H1 (cell line): Measurements from ENCODE around the gene GRXCR2. TPM values are rescaled to one million over a fixed set of nuclear protein-coding genes. Genes with fewer than 3 reads are reported as not detected.

Experiments
- CTCF ChIA-PET: fragments of 300-600 bp; sonication (Branson Sonifier 250); formaldehyde crosslinking; loops from one replicate; lab custom pipeline; 2021; ENCODE audit not compliant: partially characterized antibody; lab: Charles Lee
- POLR2A ChIA-PET: fragments of 300-600 bp; sonication (Branson Sonifier 250); formaldehyde crosslinking; loops from one replicate; lab custom pipeline; 2021; ENCODE audit warnings: inconsistent platforms; ENCODE audit not compliant: partially characterized antibody; lab: Charles Lee
- DNase-seq, 2 experiments: peaks; one replicate each; pipeline versions ENCODE4 v3.0.0 to v3.0.0-alpha.2; 2010 to 2022; ENCODE audit warnings: low spot score in 2 of 2, low read depth in 1 of 2, mixed read lengths in 1 of 2
- FAIRE-seq: peaks from 2 replicates; lab custom pipeline; 2011; peaks lifted over from hg19 to GRCh38; lab: Jason Lieb, UNC
- H2AFZ ChIP-seq: 2 replicates; pipeline ENCODE4 v1.8.1; 2012; ENCODE audit warnings: low read length, inconsistent platforms
- H2AK5ac ChIP-seq: 2 replicates; pipeline ENCODE4 v1.6.1; 2013; ENCODE audit warnings: low read depth, low read length
- H2BK120ac ChIP-seq: replicated peaks from 2 replicates; pipeline ENCODE3; 2013; ENCODE audit warnings: low read depth, low read length, inconsistent platforms
- H2BK12ac ChIP-seq: 2 replicates; pipeline ENCODE4 v1.6.1; 2013; ENCODE audit warnings: low read depth, low read length
- H2BK15ac ChIP-seq: 2 replicates; pipeline ENCODE4 v1.6.1; 2013; ENCODE audit warnings: low read length
- H2BK20ac ChIP-seq: 2 replicates; pipeline ENCODE4 v1.6.1; 2013; ENCODE audit warnings: low read length
- H2BK5ac ChIP-seq: 2 replicates; pipeline ENCODE4 v1.6.1; 2013; ENCODE audit warnings: low read depth, low read length
- H3K14ac ChIP-seq: 2 replicates; pipeline ENCODE4 v1.6.1; 2013; ENCODE audit warnings: inconsistent platforms; ENCODE audit not compliant: insufficient read length
- H3K18ac ChIP-seq: 2 replicates; pipeline ENCODE4 v1.6.1; 2013; ENCODE audit warnings: low read length; ENCODE audit errors: extremely low read depth
- H3K23ac ChIP-seq: 2 replicates; pipeline ENCODE4 v1.6.1; 2013; ENCODE audit warnings: inconsistent platforms; ENCODE audit not compliant: insufficient read length
- H3K23me2 ChIP-seq: 2 replicates; pipeline ENCODE4 v1.6.1; 2013; ENCODE audit warnings: low read depth, low read length
- H3K27ac ChIP-seq: 2 replicates; pipeline ENCODE4 v1.6.1; 2011; ENCODE audit warnings: low read depth, low read length, inconsistent platforms
- H3K27me3 ChIP-seq, 4 experiments: replicated peaks in 1 of 4; 1 replicate in 1 of 4; 2 replicates in 3 of 4; pipeline versions ENCODE4 v1.6.1 to v1.8.1; 2011 to 2013; ENCODE audit warnings: low read length in 3 of 4, mild to moderate bottlenecking in 3 of 4, inconsistent platforms in 2 of 4, mixed read lengths in 2 of 4, moderate library complexity in 1 of 4; ENCODE audit not compliant: control insufficient read depth in 3 of 4, insufficient read depth in 3 of 4; ENCODE audit errors: extremely low read depth in 1 of 4
- H3K36me3 ChIP-seq, 4 experiments: 2 replicates each; pipeline versions ENCODE4 v1.6.1 to v1.8.1; 2011 to 2013; ENCODE audit warnings: mild to moderate bottlenecking in 4 of 4, low read length in 3 of 4, moderate library complexity in 2 of 4, control low read depth in 1 of 4, inconsistent platforms in 1 of 4; ENCODE audit not compliant: insufficient read depth in 4 of 4, control insufficient read depth in 2 of 4
- H3K4ac ChIP-seq: replicated peaks from 2 replicates; pipeline ENCODE3; 2013; ENCODE audit warnings: low read length, low read depth, mixed read lengths, inconsistent platforms; ENCODE audit not compliant: insufficient read length
- H3K4me1 ChIP-seq, 4 experiments: replicated peaks in 1 of 4; 1 replicate in 1 of 4; 2 replicates in 3 of 4; pipeline versions ENCODE4 v1.6.1 to v1.8.1; 2011 to 2013; ENCODE audit warnings: low read length in 3 of 4, inconsistent platforms in 2 of 4, mixed read lengths in 1 of 4; ENCODE audit not compliant: insufficient read depth in 4 of 4, control insufficient read depth in 3 of 4
- H3K4me2 ChIP-seq, 2 experiments: 2 replicates each; pipeline versions ENCODE4 v1.6.1 to v1.8.1; 2011 to 2013; ENCODE audit warnings: low read depth in 2 of 2, low read length in 2 of 2, control low read depth in 1 of 2, inconsistent platforms in 1 of 2, mild to moderate bottlenecking in 1 of 2; ENCODE audit not compliant: insufficient read depth in 1 of 2
- H3K4me3 ChIP-seq, 4 experiments: fragments of 200-600, 300-600 bp in 1 of 4; sonication (generic), shearing (Covaris generic), sonication (Bioruptor Twin) in 1 of 4; 2 replicates each; pipeline versions ENCODE4 v1.5.1 to v1.8.1; 2011 to 2016; ENCODE audit warnings: low read length in 4 of 4, low read depth in 3 of 4, control low read depth in 2 of 4, inconsistent platforms in 2 of 4, mild to moderate bottlenecking in 2 of 4, mixed read lengths in 1 of 4, moderate library complexity in 1 of 4; ENCODE audit not compliant: insufficient read depth in 2 of 4; ENCODE audit errors: extremely low read depth in 1 of 4
- H3K56ac ChIP-seq: replicated peaks from 2 replicates; pipeline ENCODE3; 2013; ENCODE audit warnings: low read depth, mild to moderate bottlenecking, mixed read lengths, low read length, inconsistent platforms; ENCODE audit not compliant: insufficient read length
- H3K79me1 ChIP-seq: 2 replicates; pipeline ENCODE4 v1.6.1; 2013; ENCODE audit warnings: low read depth, low read length, control low read depth
- H3K79me2 ChIP-seq, 2 experiments: 2 replicates each; pipeline versions ENCODE4 v1.6.1 to v1.8.1; 2012 to 2013; ENCODE audit warnings: low read length in 2 of 2, mild to moderate bottlenecking in 2 of 2, inconsistent platforms in 1 of 2; ENCODE audit not compliant: insufficient read depth in 2 of 2, control insufficient read depth in 1 of 2
- H3K9ac ChIP-seq, 4 experiments: replicated peaks in 1 of 4; 1 replicate in 1 of 4; 2 replicates in 3 of 4; pipeline versions ENCODE4 v1.6.1 to v1.8.1; 2011 to 2013; ENCODE audit warnings: low read depth in 3 of 4, low read length in 3 of 4, control low read depth in 2 of 4, mild to moderate bottlenecking in 2 of 4, moderate library complexity in 2 of 4, inconsistent platforms in 1 of 4; ENCODE audit errors: extremely low read depth in 1 of 4
- H3K9me3 ChIP-seq, 2 experiments: 2 replicates each; pipeline versions ENCODE4 v1.6.1 to v1.8.1; 2012 to 2013; ENCODE audit warnings: mild to moderate bottlenecking in 2 of 2, moderate library complexity in 2 of 2, control low read depth in 1 of 2, inconsistent platforms in 1 of 2, low read depth in 1 of 2, low read length in 1 of 2, mixed read lengths in 1 of 2; ENCODE audit not compliant: insufficient read depth in 2 of 2
- H4K20me1 ChIP-seq, 2 experiments: replicated peaks in 1 of 2; 2 replicates each; pipeline versions ENCODE3 to v1.8.1; 2011 to 2013; ENCODE audit warnings: inconsistent platforms in 2 of 2, low read length in 2 of 2, mild to moderate bottlenecking in 1 of 2; ENCODE audit not compliant: insufficient read depth in 2 of 2, control insufficient read depth in 1 of 2
- H4K5ac ChIP-seq: 2 replicates; pipeline ENCODE4 v1.6.1; 2013; ENCODE audit warnings: low read length, low read depth, mixed read lengths, inconsistent platforms; ENCODE audit not compliant: insufficient read length
- H4K8ac ChIP-seq: 2 replicates; pipeline ENCODE4 v1.8.0; 2013; ENCODE audit warnings: mild to moderate bottlenecking, moderate library complexity, low read length, inconsistent platforms; ENCODE audit not compliant: insufficient read depth; ENCODE audit errors: extremely low read depth
- H4K91ac ChIP-seq: replicated peaks from 2 replicates; pipeline ENCODE3; 2013; ENCODE audit warnings: low read length, mixed read lengths, inconsistent platforms; ENCODE audit not compliant: insufficient read length
- BCL11A ChIP-seq, 2 experiments: IDR thresholded peaks; one replicate each; pipeline ENCODE4 v1.6.1; 2011; ENCODE audit warnings: low read depth in 2 of 2, low read length in 2 of 2, mild to moderate bottlenecking in 2 of 2
- HDAC2 ChIP-seq, 2 experiments: fragments of 300-600 bp in 1 of 2; sonication (generic) in 1 of 2; IDR thresholded peaks; 2 replicates each; pipeline ENCODE4 v1.6.1; 2011 to 2012; ENCODE audit warnings: low read depth in 2 of 2, low read length in 2 of 2, mild to moderate bottlenecking in 2 of 2, moderate library complexity in 2 of 2, borderline replicate concordance in 1 of 2, inconsistent platforms in 1 of 2
- KDM1A ChIP-seq: fragments of 200-600, 300-600 bp; sonication (generic); IDR thresholded peaks from 2 replicates; pipeline ENCODE4 v1.7.1; 2016; ENCODE audit warnings: mild to moderate bottlenecking, low read length, borderline replicate concordance
- NANOG ChIP-seq: IDR thresholded peaks from 2 replicates; pipeline ENCODE4 v1.6.1; 2011; ENCODE audit warnings: low read length, low read depth, mild to moderate bottlenecking, inconsistent platforms; ENCODE audit not compliant: insufficient read depth, poor library complexity, severe bottlenecking
- POU5F1 ChIP-seq: IDR thresholded peaks from 2 replicates; pipeline ENCODE4 v1.6.1; 2011; ENCODE audit warnings: low read depth, mild to moderate bottlenecking, low read length, moderate library complexity
- RAD21 ChIP-seq, 2 experiments: IDR thresholded peaks in 1 of 2; conservative IDR thresholded peaks in 1 of 2; 2 replicates each; pipeline ENCODE4 v1.6.1; 2011; ENCODE audit warnings: low read depth in 2 of 2, low read length in 2 of 2, improper control_type of control experiment in 1 of 2, inconsistent platforms in 1 of 2, mild to moderate bottlenecking in 1 of 2, moderate library complexity in 1 of 2
- SP4 ChIP-seq: IDR thresholded peaks from 2 replicates; pipeline ENCODE4 v1.6.1; 2012; ENCODE audit warnings: low read length, inconsistent platforms
- SRF ChIP-seq: IDR thresholded peaks from 2 replicates; pipeline ENCODE4 v1.6.1; 2011; ENCODE audit warnings: mild to moderate bottlenecking, low read depth, low read length, moderate library complexity
- ZNF274 ChIP-seq: IDR thresholded peaks from 2 replicates; pipeline ENCODE4 v1.7.0; 2012; ENCODE audit warnings: low read length, borderline replicate concordance; ENCODE audit errors: extremely low read depth
- WGBS, 2 experiments: shearing (Covaris generic) in 1 of 2; methylation state at CpG; one replicate each; pipeline versions ENCODE4 v1.1.6 to v1.1.7; 2013 to 2015; ENCODE audit warnings: low lambda C conversion rate in 2 of 2, mixed read lengths in 2 of 2, inconsistent platforms in 1 of 2, low coverage in 1 of 2, missing lambda C conversion rate in 1 of 2; ENCODE audit not compliant: insufficient replicate concordance in 2 of 2, insufficient coverage in 1 of 2, insufficient read length in 1 of 2; ENCODE audit errors: extremely low coverage in 1 of 2, missing lambda C conversion rate in 1 of 2; 5-methylcytosine and 5-hydroxymethylcytosine counted together
- polyA plus RNA-seq, 7 experiments: library from polyadenylated mRNA; depleted of rRNA in 3 of 7; stranded (reverse) in 5 of 7; unstranded in 2 of 7; fragments of >200 nt in 5 of 7; fragments of 200-250 nt in 2 of 7; gene quantifications; 1 replicate in 5 of 7; 2 replicates in 1 of 7; 4 replicates in 1 of 7; pipeline versions ENCODE4 v1.2.1 to v1.2.3, GENCODE V29; 2011 to 2013; ENCODE audit warnings: missing spikeins in 2 of 7, mixed read lengths in 2 of 7
- total RNA-seq: library from RNA; stranded (reverse); fragmentation: NEBNext Ultra II Directional; extraction: Animal tissue kit (Norgen Biotek cat#: 25700); gene quantifications from 2 replicates; pipeline ENCODE4 v1.2.1, GENCODE V29; 2021
- TF ChIP-seq, protein P1 (sequence below): IDR thresholded peaks from 2 replicates; pipeline ENCODE4 v1.6.1; 2012; ENCODE audit warnings: inconsistent platforms

The GRXCR2 gene
- total and polyA plus RNA-seq, 2 of the 8 experiments (the other 6 are each of a cell fraction or from before 2014, with no cell fraction given), result not detected

DNA sequence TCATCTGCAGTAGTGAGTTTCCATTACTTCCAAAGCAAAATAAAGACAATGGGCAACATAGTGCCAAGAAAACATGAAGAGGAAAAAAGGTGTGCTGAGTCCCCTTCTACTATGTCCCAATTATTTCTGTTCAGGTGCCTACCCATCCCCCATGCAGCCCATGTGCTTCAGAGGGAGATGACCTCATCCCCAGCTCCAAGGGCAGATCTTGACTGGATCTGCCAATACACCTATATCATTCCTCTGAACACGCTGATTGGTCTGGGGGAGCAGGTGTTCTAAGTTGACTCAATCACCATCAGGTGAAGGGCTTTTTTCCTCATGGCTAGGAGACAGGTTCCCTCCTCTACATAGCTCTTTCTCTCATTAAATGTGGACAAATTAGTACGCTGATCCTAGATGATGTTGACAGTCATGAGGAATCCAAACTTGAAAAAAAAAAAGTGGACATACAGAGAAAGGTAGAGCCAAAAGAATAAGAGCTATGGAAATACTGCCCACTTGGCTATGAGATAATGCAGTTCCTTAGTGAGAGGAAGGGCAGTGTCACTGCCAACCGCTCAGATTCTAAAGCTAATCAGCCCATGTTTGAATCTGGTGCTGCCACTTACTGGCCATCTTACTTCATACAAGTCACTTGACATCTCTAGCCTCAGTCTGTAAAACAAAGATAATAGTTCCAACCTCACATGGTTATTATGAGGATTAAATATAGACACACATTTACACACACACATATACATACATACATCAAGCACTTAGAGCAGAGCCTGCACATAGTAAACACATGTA lies 60.8 kb downstream of the GRXCR2 start:
- Histone ChIP-seq H3K79me2 (no peaks in the 10 kb centered on the region), H3K4me3 (no peak overlapping the region), H4K20me1 (no peaks in the 10 kb centered on the region), H2BK12ac (no peak overlapping the region), H2BK5ac (no peak overlapping the region), H2BK15ac (no peak overlapping the region), H3K79me1 (no peaks in the 10 kb centered on the region), H3K4me1 (no peaks in the 10 kb centered on the region), H3K4me2 (no peak overlapping the region), H4K5ac (no peak overlapping the region), H3K36me3 (no peaks in the 10 kb centered on the region), H4K91ac (no peak overlapping the region), H3K9ac (no peak overlapping the region), H2BK20ac (no peak overlapping the region), H3K23me2 (no peaks in the 10 kb centered on the region; the same call in 1 of the 2 replicates), H4K8ac (no peak overlapping the region), H3K4ac (no peak overlapping the region), H2AFZ (no peak overlapping the region), H2AK5ac (no peak overlapping the region), H3K9me3 (no peaks in the 10 kb centered on the region), H3K23ac (no peak overlapping the region), H3K56ac (no peak overlapping the region), H3K18ac (no peak overlapping the region), H3K27ac (no peak overlapping the region), H3K27me3 (no peaks in the 10 kb centered on the region), H3K14ac (no peak overlapping the region), H2BK120ac (no peak overlapping the region)
- DNase-seq (no peak), FAIRE-seq (peak; percentile 39)
- WGBS, 2 experiments, result 69% methylated on average over 3 of the region's 3 CpGs; no CpG with 5 or more reads in 1 of the 2 experiments
- ChIA-PET POLR2A (interaction anchor here (0.6 kb wide), 1 partner anchor 144 kb away, joined by 4 read pairs; no protein-coding TSS in a partner anchor), CTCF (interaction anchor here (0.5 to 6.1 kb wide), 39 partner anchors 9 to 1605 kb away, joined by 3 to 72 read pairs (median 4); no protein-coding TSS in a partner anchor)
- TF ChIP-seq KDM1A (no peak), RAD21 (IDR thresholded peaks at IDR 0.05 in 1 of 2, conservative IDR thresholded peaks at IDR 0.05 in 1 of 2; ENCODE audit: low read depth in 2 of 2, low read length in 2 of 2) (peak; percentile 73 to 79), BCL11A (IDR thresholded peaks at IDR 0.05; ENCODE audit: low read depth in 2 of 2, low read length in 2 of 2) (no peak), SP4 (no peak), NANOG (no peak), SRF (no peak), HDAC2 (IDR thresholded peaks at IDR 0.05; ENCODE audit: borderline replicate concordance in 1 of 2, low read depth in 2 of 2, low read length in 2 of 2) (no peak), ZNF274 (no peak), POU5F1 (no peak)
- TF ChIP-seq, protein P1, sequence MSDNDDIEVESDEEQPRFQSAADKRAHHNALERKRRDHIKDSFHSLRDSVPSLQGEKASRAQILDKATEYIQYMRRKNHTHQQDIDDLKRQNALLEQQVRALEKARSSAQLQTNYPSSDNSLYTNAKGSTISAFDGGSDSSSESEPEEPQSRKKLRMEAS, result 0 out of 2 replicates have a peak, but pooled peaks have one; percentile 40
